ENCODE results near the gene UBE2B.
A peak's percentile ranks its signal among the peaks of the same experiment; 100 is the strongest.
"Not testable (repeated sequence)": the region's sequence is repeated elsewhere in the genome, so short reads cannot be mapped to it uniquely, and the experiment has no call there.

Gene UBE2B

DNA sequence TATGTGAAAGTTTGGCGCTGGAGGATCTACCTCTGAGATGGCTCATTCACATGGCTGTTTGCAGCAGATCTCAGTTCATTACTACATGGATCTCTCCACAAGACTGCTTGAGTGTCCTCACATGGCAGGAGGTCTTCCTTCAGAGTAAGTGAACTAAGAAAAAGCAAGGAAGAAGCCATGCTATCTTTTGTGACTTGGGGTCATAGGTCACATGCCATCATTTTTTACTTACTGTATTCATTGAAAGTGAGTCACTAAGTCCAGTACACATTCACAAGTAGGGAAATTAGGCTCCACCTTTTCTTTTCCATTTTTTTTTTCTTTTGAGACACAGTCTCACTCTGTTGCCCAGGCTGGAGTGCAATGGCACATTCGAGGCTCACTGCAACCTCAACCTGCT lies 49.0 kb downstream of the UBE2B start:
- no CpG with 5 or more reads among the region's 2 CpGs for WGBS (ENCODE audit: extremely low coverage, insufficient coverage, insufficient read length)
- no peak overlapping the region for H3K14ac ChIP-seq (ENCODE audit: low read length)

DNA sequence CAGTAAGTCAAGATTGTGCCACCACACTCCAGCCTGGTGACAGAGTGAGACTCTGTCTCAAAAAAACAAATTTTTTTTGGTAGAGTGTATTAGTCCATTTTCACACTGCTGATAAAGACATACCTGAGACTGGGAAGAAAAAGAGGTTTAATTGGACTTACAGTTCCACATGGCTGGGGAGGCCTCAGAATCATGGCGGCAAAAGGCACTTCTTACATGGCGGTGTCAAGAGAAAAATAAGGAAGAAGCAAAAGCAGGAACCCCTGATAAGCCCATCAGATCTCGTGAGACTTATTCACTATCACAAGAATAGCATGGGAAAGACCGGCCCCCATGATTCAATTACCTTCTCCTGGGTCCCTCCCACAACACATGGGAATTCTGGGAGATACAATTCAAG lies 49.7 kb downstream of the UBE2B start:
- H2BK12ac ChIP-seq (ENCODE audit: low read length); H3K9ac ChIP-seq (ENCODE audit: low read length); H3K18ac ChIP-seq (ENCODE audit: low read length); H3K36me3 ChIP-seq (ENCODE audit: control insufficient read depth in 1 of 2, insufficient read depth in 2 of 2, low read length in 2 of 2); H3K79me2 ChIP-seq (ENCODE audit: control insufficient read depth, insufficient read depth, low read length, poor library complexity); H2AFZ ChIP-seq (ENCODE audit: insufficient read depth, low read length, poor library complexity); H4K8ac ChIP-seq (ENCODE audit: low read depth, low read length); H3K27me3 ChIP-seq (ENCODE audit: insufficient read depth, low read length); H4K91ac ChIP-seq (ENCODE audit: low read depth, low read length); H4K12ac ChIP-seq (ENCODE audit: low read depth, low read length); H2BK120ac ChIP-seq (ENCODE audit: insufficient read depth, low read length, poor library complexity); H3K79me1 ChIP-seq (ENCODE audit: low read length); DNase-seq; H3K9me3 ChIP-seq (ENCODE audit: insufficient read depth, low read depth, low read length); H3K4me3 ChIP-seq (ENCODE audit: low read depth, low read length); H3K4me2 ChIP-seq (ENCODE audit: low read length); H2AK5ac ChIP-seq (ENCODE audit: low read length); H3K4ac ChIP-seq (ENCODE audit: low read depth, low read length); H3K23ac ChIP-seq (ENCODE audit: low read length); H2BK5ac ChIP-seq (ENCODE audit: low read depth, low read length, poor library complexity); H3K14ac ChIP-seq (ENCODE audit: low read length); H3K27ac ChIP-seq (ENCODE audit: low read depth, low read length); H3K4me1 ChIP-seq (ENCODE audit: control insufficient read depth in 1 of 2, insufficient read depth in 2 of 2, low read length in 2 of 2): not testable (repeated sequence)
- no CpG with 5 or more reads among the region's 4 CpGs for WGBS (ENCODE audit: extremely low coverage, insufficient coverage, insufficient read length)

More for the DNA sequence above, 49.0 kb downstream of the UBE2B start:
- H3K27me3 ChIP-seq (ENCODE audit: insufficient read depth, low read length): no peaks in the 10 kb centered on the region
- no peaks in the 10 kb centered on the region for H3K36me3 ChIP-seq (ENCODE audit: control insufficient read depth in 1 of 2, insufficient read depth in 2 of 2, low read length in 2 of 2)
- no peaks in the 10 kb centered on the region for H3K79me2 ChIP-seq (ENCODE audit: control insufficient read depth, insufficient read depth, low read length, poor library complexity)
- no peak overlapping the region for H4K12ac ChIP-seq (ENCODE audit: low read depth, low read length)
- no peak overlapping the region for H2AFZ ChIP-seq (ENCODE audit: insufficient read depth, low read length, poor library complexity)
- H2AK5ac ChIP-seq (ENCODE audit: low read length): no peak overlapping the region
- no peak overlapping the region for H3K4me2 ChIP-seq (ENCODE audit: low read length)
- no peak overlapping the region for H3K23ac ChIP-seq (ENCODE audit: low read length)
- H3K9ac ChIP-seq (ENCODE audit: low read length): no peak overlapping the region
- H2BK12ac ChIP-seq (ENCODE audit: low read length): no peak overlapping the region
- no peak overlapping the region for H3K18ac ChIP-seq (ENCODE audit: low read length)
- no peaks in the 10 kb centered on the region for H3K9me3 ChIP-seq (ENCODE audit: insufficient read depth, low read depth, low read length)
- H4K8ac ChIP-seq (ENCODE audit: low read depth, low read length): no peak overlapping the region
- DNase-seq: peak; percentile 27 to 65
- H3K27ac ChIP-seq (ENCODE audit: low read depth, low read length): no peak overlapping the region
- H2BK5ac ChIP-seq (ENCODE audit: low read depth, low read length, poor library complexity): no peak overlapping the region
- no peak overlapping the region for H2BK120ac ChIP-seq (ENCODE audit: insufficient read depth, low read length, poor library complexity)
- H3K4me1 ChIP-seq (ENCODE audit: control insufficient read depth in 1 of 2, insufficient read depth in 2 of 2, low read length in 2 of 2): peaks cover 2 to 5% of the 10 kb centered on the region in 2 experiments
- H3K79me1 ChIP-seq (ENCODE audit: low read length): no peaks in the 10 kb centered on the region
- no peak overlapping the region for H3K4me3 ChIP-seq (ENCODE audit: low read depth, low read length)
- H3K4ac ChIP-seq (ENCODE audit: low read depth, low read length): no peak overlapping the region
- no peak overlapping the region for H4K91ac ChIP-seq (ENCODE audit: low read depth, low read length)

DNA sequence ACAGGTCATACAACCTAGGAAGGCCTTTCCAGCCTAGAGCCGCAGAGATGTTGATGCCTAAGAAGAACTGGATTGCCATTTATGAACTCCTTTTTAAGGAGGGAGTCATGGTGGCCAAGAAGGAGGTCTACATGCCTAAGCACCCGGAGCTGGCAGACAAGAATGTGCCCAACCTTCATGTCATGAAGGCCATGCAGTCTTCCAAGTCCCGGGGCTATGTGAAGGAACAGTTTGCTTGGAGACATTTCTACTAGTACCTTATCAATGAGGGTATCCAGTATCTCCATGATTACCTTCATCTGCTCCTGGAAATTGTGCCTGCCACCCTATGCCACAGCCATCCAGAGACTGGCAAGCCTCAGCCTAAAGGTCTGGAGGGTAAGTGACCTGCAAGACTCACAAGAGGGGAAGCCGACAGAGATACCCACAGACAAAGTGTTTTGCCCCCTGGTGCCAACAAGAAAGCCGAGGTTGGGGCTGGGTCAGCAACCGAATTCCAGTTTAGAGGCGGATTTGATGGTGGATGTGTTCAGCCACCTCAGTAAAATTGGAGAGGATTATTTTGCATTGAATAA lies 51.5 kb downstream of the UBE2B start:
- H3K9me3 ChIP-seq (ENCODE audit: insufficient read depth, low read depth, low read length): no peaks in the 10 kb centered on the region
- no peak overlapping the region for H3K18ac ChIP-seq (ENCODE audit: low read length)
- H2BK120ac ChIP-seq (ENCODE audit: insufficient read depth, low read length, poor library complexity): no peak overlapping the region
- WGBS (ENCODE audit: extremely low coverage, insufficient coverage, insufficient read length): no CpG with 5 or more reads among the region's 7 CpGs
- no peak overlapping the region for H4K8ac ChIP-seq (ENCODE audit: low read depth, low read length)
- H2BK12ac ChIP-seq (ENCODE audit: low read length): no peak overlapping the region
- H3K9ac ChIP-seq (ENCODE audit: low read length): no peak overlapping the region
- H4K91ac ChIP-seq (ENCODE audit: low read depth, low read length): peak overlapping the region; percentile 76
- no peak overlapping the region for H2AK5ac ChIP-seq (ENCODE audit: low read length)
- no peaks in the 10 kb centered on the region for H3K79me2 ChIP-seq (ENCODE audit: control insufficient read depth, insufficient read depth, low read length, poor library complexity)
- no peak overlapping the region for H4K12ac ChIP-seq (ENCODE audit: low read depth, low read length)
- H2AFZ ChIP-seq (ENCODE audit: insufficient read depth, low read length, poor library complexity): no peak overlapping the region
- no peak overlapping the region for H2BK5ac ChIP-seq (ENCODE audit: low read depth, low read length, poor library complexity)
- H3K14ac ChIP-seq (ENCODE audit: low read length): no peak overlapping the region
- H3K79me1 ChIP-seq (ENCODE audit: low read length): no peaks in the 10 kb centered on the region
- H3K27me3 ChIP-seq (ENCODE audit: insufficient read depth, low read length): no peaks in the 10 kb centered on the region
- H3K4me2 ChIP-seq (ENCODE audit: low read length): no peak overlapping the region
- H3K4me1 ChIP-seq (ENCODE audit: control insufficient read depth in 1 of 2, insufficient read depth in 2 of 2, low read length in 2 of 2): peaks cover 2 to 5% of the 10 kb centered on the region in 2 experiments
- no peak overlapping the region for H3K27ac ChIP-seq (ENCODE audit: low read depth, low read length)
- no peak overlapping the region for H3K23ac ChIP-seq (ENCODE audit: low read length)
- peak; percentile 80 to 90 for DNase-seq
- no peaks in the 10 kb centered on the region for H3K36me3 ChIP-seq (ENCODE audit: control insufficient read depth in 1 of 2, insufficient read depth in 2 of 2, low read length in 2 of 2)
- H3K4me3 ChIP-seq (ENCODE audit: low read depth, low read length): no peak overlapping the region
- H3K4ac ChIP-seq (ENCODE audit: low read depth, low read length): no peak overlapping the region

DNA sequence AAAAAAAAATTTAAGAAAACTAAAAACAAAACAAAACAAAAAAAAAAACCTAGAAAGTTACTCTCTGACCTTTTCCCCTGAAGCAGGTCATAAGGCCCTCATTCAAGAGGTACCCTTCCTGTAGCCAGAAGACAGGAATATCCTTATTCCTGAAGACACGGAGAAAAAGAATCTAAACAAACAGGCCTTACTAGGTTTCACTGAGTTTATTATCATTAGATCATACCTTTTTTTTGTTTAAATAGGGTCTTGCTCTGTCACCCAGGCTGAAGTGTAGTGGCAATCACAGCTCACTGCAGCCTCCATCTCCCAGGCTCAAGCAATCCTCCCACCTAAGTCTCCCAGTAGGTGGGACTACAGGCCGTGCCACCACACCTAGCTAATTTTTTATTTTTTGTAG lies 52.0 kb downstream of the UBE2B start:
- Histone ChIP-seq H2BK120ac (ENCODE audit: insufficient read depth, low read length, poor library complexity) (no peak overlapping the region), H3K79me2 (ENCODE audit: control insufficient read depth, insufficient read depth, low read length, poor library complexity) (no peaks in the 10 kb centered on the region), H3K9ac (ENCODE audit: low read length) (no peak overlapping the region), H3K4ac (ENCODE audit: low read depth, low read length) (no peak overlapping the region), H3K27me3 (ENCODE audit: insufficient read depth, low read length) (no peaks in the 10 kb centered on the region), H3K27ac (ENCODE audit: low read depth, low read length) (no peak overlapping the region), H3K14ac (ENCODE audit: low read length) (no peak overlapping the region), H2BK5ac (ENCODE audit: low read depth, low read length, poor library complexity) (no peak overlapping the region), H4K12ac (ENCODE audit: low read depth, low read length) (no peak overlapping the region), H3K18ac (ENCODE audit: low read length) (no peak overlapping the region), H3K23ac (ENCODE audit: low read length) (no peak overlapping the region), H3K4me1 (ENCODE audit: control insufficient read depth in 1 of 2, insufficient read depth in 2 of 2, low read length in 2 of 2) (peaks cover 2 to 5% of the 10 kb centered on the region in 2 experiments), H4K91ac (ENCODE audit: low read depth, low read length) (no peak overlapping the region), H3K36me3 (ENCODE audit: control insufficient read depth in 1 of 2, insufficient read depth in 2 of 2, low read length in 2 of 2) (no peaks in the 10 kb centered on the region), H3K79me1 (ENCODE audit: low read length) (no peaks in the 10 kb centered on the region), H3K4me2 (ENCODE audit: low read length) (no peak overlapping the region), H2BK12ac (ENCODE audit: low read length) (no peak overlapping the region), H2AK5ac (ENCODE audit: low read length) (no peak overlapping the region), H2AFZ (ENCODE audit: insufficient read depth, low read length, poor library complexity) (no peak overlapping the region), H4K8ac (ENCODE audit: low read depth, low read length) (no peak overlapping the region), H3K4me3 (ENCODE audit: low read depth, low read length) (no peak overlapping the region), H3K9me3 (ENCODE audit: insufficient read depth, low read depth, low read length) (no peaks in the 10 kb centered on the region)
- peak; percentile 53 to 92 for DNase-seq
- WGBS (ENCODE audit: extremely low coverage, insufficient coverage, insufficient read length): no CpG with 5 or more reads among the region's 2 CpGs

Data from trophoblast cell (in vitro differentiated cells and primary cell).